Psoas muscle (tissue), 8 donors: ENCODE results near the gene RIC1. TPM values are rescaled to one million over a fixed set of nuclear protein-coding genes. Genes with fewer than 3 reads are reported as not detected.
A peak's percentile ranks its signal among the peaks of the same experiment; 100 is the strongest.

Experiments used
- ATAC-seq, 4 donors: fragments of 200-7000 bp; cut with Tn5 transposase; one replicate each; pipeline ENCODE4 v1.9.1; 2020; ENCODE audit warnings: moderate library complexity in 3 of 4, mild to moderate bottlenecking in 2 of 4
- DNase-seq, 2 donors: peaks; one replicate each; pipeline ENCODE4 v3.0.0-alpha.2; 2020
- H3K27ac ChIP-seq: fragments of 200-600 bp; one replicate; pipeline ENCODE4 v1.8.0; 2022
- H3K27me3 ChIP-seq, 3 donors: fragments of 200-600 bp in 1 of 3; one replicate each; pipeline versions ENCODE4 v1.6.1 to v1.8.0; 2013 to 2022; ENCODE audit warnings: low read length in 2 of 3, mild to moderate bottlenecking in 2 of 3, moderate library complexity in 1 of 3; ENCODE audit not compliant: insufficient read depth in 3 of 3
- H3K36me3 ChIP-seq, 2 donors: fragments of 200-600 bp in 1 of 2; one replicate each; pipeline versions ENCODE4 v1.6.1 to v1.8.0; 2013 to 2022; ENCODE audit warnings: low read depth in 1 of 2, mild to moderate bottlenecking in 1 of 2, moderate library complexity in 1 of 2; ENCODE audit not compliant: insufficient read depth in 1 of 2
- H3K4me1 ChIP-seq: fragments of 200-600 bp; one replicate; pipeline ENCODE4 v1.8.0; 2022
- H3K4me3 ChIP-seq: fragments of 200-600 bp; one replicate; pipeline ENCODE4 v1.8.0; 2022; ENCODE audit warnings: mild to moderate bottlenecking
- H3K9me3 ChIP-seq: fragments of 200-600 bp; one replicate; pipeline ENCODE4 v1.8.0; 2022
- CTCF ChIP-seq: fragments of 200-600 bp; IDR thresholded peaks from one replicate; pipeline ENCODE4 v1.8.0; 2022; ENCODE audit warnings: antibody characterized with exemption
- WGBS, 3 donors: extraction: QIAGEN DNeasy Blood & Tissue Kit; methylation state at CpG; one replicate each; pipeline versions ENCODE4 v1.1.6 to v1.1.7; 2013; 5-methylcytosine and 5-hydroxymethylcytosine counted together
- intact Hi-C, 2 donors: fragments of 100-400 bp; cut with DNase I; formaldehyde crosslinking; loops; one replicate each; pipeline versions ENCODE4 v1.11.0 to v1.14.2; 2022
- polyA plus RNA-seq, 3 donors: library from polyadenylated mRNA; stranded (reverse); fragments of 200-250 nt; gene quantifications; one replicate each; pipeline ENCODE4 v1.2.3, GENCODE V29; 2013
- total RNA-seq, 4 donors: library from RNA; stranded (reverse); fragmentation: NEBNext Ultra II Directional in 2 of 4; extraction: Animal tissue kit (Norgen Biotek cat#: 25700) in 2 of 4; gene quantifications; one replicate each; pipeline versions ENCODE4 v1.2.1 to v1.2.4, GENCODE V29; 2021 to 2023
- donor health status: healthy with polysubstance abuse.
- donor health status: DM: no; HTN: no; CAD: no; lungs with moderate emphysema.
- donor health status: Bipolar disorder and iron deficiency.
- donor health status: healthy.
- donor health status: DM: yes; HTN: yes; CAD: no.
- donor health status: DM: no; HTN: no; CAD: no.
- donor health status: DM: no; HTN: no; CAD: no.
- donor health status: DM: yes; HTN: yes; CAD: no.

RIC1 gene
- total and polyA plus RNA-seq, 7 donors: 6.8 to 28.6 (median 10.9) TPM

DNA sequence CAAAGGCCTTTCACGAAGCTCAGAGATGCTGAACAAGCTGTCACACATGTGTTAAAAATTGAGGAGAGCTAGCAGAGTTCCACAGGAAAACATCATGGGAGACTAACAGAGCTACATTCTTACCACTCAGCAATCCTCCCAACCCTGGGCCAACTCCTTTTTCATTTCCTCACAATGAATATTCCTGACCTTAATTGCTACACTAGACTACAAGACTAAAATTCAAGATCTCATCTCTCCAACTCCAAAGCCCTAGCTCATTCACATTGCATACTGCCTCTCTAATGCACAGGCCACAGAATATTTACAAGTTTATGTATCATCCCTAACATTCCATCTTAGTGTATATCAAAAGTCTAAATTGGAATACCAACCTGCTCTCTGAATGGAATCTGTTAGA is 182.8 kb downstream of the RIC1 start:
- no peak for ATAC-seq
- Histone ChIP-seq H3K36me3 (peaks cover 0 to 64% of the 10 kb centered on the region in 2 donors), H3K27ac (no peak overlapping the region), H3K9me3 (no peaks in the 10 kb centered on the region), H3K4me1 (no peaks in the 10 kb centered on the region), H3K4me3 (no peak overlapping the region), H3K27me3 (no peaks in the 10 kb centered on the region)
- DNase-seq: no peak
- intact Hi-C loops: no loop called here
- no peak for TF ChIP-seq CTCF
- 92 to 96% (median 94%) methylated on average over 1 of the region's 1 CpG for WGBS, 3 donors

DNA sequence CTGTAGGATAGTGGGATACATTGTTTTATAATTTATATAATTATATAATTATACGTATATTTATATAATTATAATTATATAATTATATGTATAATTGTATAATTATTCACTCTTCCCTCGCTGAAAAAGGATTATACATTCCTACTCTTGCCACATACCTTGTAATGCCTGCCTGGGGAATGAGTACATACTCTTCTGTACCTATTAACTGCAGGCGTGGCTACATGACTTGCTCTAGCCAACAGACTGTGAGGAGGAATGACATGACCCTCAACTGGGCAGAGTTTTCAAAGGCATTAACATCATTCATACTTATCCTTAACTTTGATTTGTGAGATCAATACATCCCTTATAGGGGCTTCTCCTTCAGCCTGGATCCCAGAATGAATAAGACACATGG is 184.9 kb downstream of the RIC1 start:
- 85 to 95% (median 95%) methylated on average over 3 of the region's 3 CpGs for WGBS, 3 donors
- no peak for TF ChIP-seq CTCF

DNA sequence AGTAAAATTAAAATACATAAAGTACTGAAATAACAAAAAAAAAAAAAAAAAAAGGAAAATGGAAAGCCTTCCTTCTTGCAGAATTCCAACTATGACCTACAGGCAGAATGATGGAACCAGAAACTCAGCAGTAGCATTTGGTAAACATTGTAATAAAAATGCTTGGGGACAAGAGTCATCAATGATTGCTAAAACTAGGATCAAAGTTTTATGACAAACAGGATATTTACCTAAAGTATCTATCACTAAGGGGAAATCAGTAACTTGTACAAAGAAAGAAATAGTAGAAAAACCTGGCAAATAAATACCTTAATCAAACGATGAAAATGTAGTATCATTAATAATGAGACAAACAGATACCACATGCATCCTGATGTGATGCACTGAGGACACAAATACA is 186.6 kb downstream of the RIC1 start:
- DNase-seq (no peak), ATAC-seq (no peak)
- Histone ChIP-seq H3K27me3 (no peaks in the 10 kb centered on the region), H3K4me1 (no peaks in the 10 kb centered on the region), H3K9me3 (no peaks in the 10 kb centered on the region), H3K36me3 (peaks cover 0 to 47% of the 10 kb centered on the region in 2 donors), H3K27ac (no peak overlapping the region), H3K4me3 (no peak overlapping the region)
- TF ChIP-seq CTCF: no peak
- intact Hi-C loops: no loop called here
- 81 to 92% (median 86%) methylated on average over 1 of the region's 1 CpG for WGBS, 3 donors

More for the DNA sequence above, 184.9 kb downstream of the RIC1 start:
- Histone ChIP-seq H3K27me3 (no peaks in the 10 kb centered on the region), H3K27ac (no peak overlapping the region), H3K4me1 (no peaks in the 10 kb centered on the region), H3K9me3 (no peaks in the 10 kb centered on the region), H3K36me3 (peaks cover 0 to 57% of the 10 kb centered on the region in 2 donors), H3K4me3 (no peak overlapping the region)
- no peak for ATAC-seq
- DNase-seq: no peak
- intact Hi-C loops: no loop called here

DNA sequence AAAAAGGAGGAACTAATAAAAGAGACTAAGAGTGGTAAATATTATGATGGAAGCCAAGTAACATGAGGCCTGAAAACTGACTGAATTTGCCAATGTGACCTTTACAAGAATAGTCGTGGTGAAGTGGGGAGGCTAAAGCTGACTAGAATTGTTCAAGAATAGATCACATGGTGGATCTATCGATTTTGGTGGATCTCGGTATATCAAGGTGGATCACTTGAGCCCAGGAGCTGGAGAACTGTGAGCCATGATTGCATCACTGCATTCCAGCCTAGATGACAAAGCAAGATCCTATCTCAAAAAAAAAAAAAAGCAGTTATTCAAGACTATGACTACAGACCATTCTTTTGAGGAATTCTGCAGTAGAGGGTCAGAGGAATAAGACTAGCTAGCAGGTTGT is 189.0 kb downstream of the RIC1 start:
- ATAC-seq (peak in 3 of 4 donors; percentile 33 to 53 (median 39)), DNase-seq (no peak)
- H3K9me3 ChIP-seq: no peaks in the 10 kb centered on the region
- 70 to 91% (median 79%) methylated on average over 3 of the region's 3 CpGs for whole genome bisulfite sequencing, 3 donors
- no peaks in the 10 kb centered on the region for H3K4me1 ChIP-seq
- TF ChIP-seq CTCF: no peak
- H3K4me3 ChIP-seq: no peak overlapping the region
- no peaks in the 10 kb centered on the region for H3K27me3 ChIP-seq
- intact Hi-C loops: no loop called here
- H3K36me3 ChIP-seq: peaks cover 0 to 47% of the 10 kb centered on the region in 2 donors
- no peak overlapping the region for H3K27ac ChIP-seq

- peaks cover 0 to 54% of the 10 kb centered on the region in 2 donors for H3K36me3 ChIP-seq
- intact Hi-C loops: no loop called here
- WGBS, 3 donors: 91 to 99% (median 94%) methylated on average over 2 of the region's 2 CpGs
- no peak for TF ChIP-seq CTCF
- no peak overlapping the region for H3K27ac ChIP-seq
- ATAC-seq (peak in 1 of 4 donors; percentile 25), DNase-seq (no peak)
- no peaks in the 10 kb centered on the region for H3K4me1 ChIP-seq
- no peak overlapping the region for H3K4me3 ChIP-seq
- H3K27me3 ChIP-seq: no peaks in the 10 kb centered on the region
- no peaks in the 10 kb centered on the region for H3K9me3 ChIP-seq
These were observed 189.7 kb downstream of the RIC1 start for GRCh38 chr9:5818424-5819142.
